SK-N-SH (cell line): Measurements from ENCODE around the gene ACOX2.

Experiments used
- EP300 ChIP-seq, 2 experiments: IDR thresholded peaks; 2 replicates each; pipeline versions ENCODE4 v1.4.0 to v1.6.1; 2012; ENCODE audit warnings: borderline replicate concordance in 1 of 2, low read depth in 1 of 2, low read length in 1 of 2
- POLR2AphosphoS5 ChIP-seq: IDR thresholded peaks from 2 replicates; pipeline ENCODE4 v1.6.1; 2012; ENCODE audit warnings: low read depth, low read length
- REST ChIP-seq: IDR thresholded peaks from 2 replicates; pipeline ENCODE4 v1.6.1; 2012; ENCODE audit warnings: mild to moderate bottlenecking, low read depth, low read length, moderate library complexity
- TF ChIP-seq, protein P1 (sequence below): fragments of 200-600 bp; sonication (generic); IDR thresholded peaks from 2 replicates; pipeline ENCODE4 v1.6.1; 2017; ENCODE audit warnings: antibody characterized with exemption, mild to moderate bottlenecking, moderate library complexity

GRCh38 chr3:58544541-58544940 lies 7.6 kb upstream of the ACOX2 start:
- TF ChIP-seq REST: no peak
- no peak for TF ChIP-seq POLR2AphosphoS5
- TF ChIP-seq, protein P1, sequence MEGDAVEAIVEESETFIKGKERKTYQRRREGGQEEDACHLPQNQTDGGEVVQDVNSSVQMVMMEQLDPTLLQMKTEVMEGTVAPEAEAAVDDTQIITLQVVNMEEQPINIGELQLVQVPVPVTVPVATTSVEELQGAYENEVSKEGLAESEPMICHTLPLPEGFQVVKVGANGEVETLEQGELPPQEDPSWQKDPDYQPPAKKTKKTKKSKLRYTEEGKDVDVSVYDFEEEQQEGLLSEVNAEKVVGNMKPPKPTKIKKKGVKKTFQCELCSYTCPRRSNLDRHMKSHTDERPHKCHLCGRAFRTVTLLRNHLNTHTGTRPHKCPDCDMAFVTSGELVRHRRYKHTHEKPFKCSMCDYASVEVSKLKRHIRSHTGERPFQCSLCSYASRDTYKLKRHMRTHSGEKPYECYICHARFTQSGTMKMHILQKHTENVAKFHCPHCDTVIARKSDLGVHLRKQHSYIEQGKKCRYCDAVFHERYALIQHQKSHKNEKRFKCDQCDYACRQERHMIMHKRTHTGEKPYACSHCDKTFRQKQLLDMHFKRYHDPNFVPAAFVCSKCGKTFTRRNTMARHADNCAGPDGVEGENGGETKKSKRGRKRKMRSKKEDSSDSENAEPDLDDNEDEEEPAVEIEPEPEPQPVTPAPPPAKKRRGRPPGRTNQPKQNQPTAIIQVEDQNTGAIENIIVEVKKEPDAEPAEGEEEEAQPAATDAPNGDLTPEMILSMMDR: no peak
- TF ChIP-seq EP300 (IDR thresholded peaks at IDR 0.05; ENCODE audit: borderline replicate concordance in 1 of 2, low read depth in 1 of 2, low read length in 1 of 2): no peak
